Testis (tissue), 3 donors: ENCODE data around the gene TMEM8B. TPM values are rescaled to one million over a fixed set of nuclear protein-coding genes. Genes with fewer than 3 reads are reported as not detected.

Experiments
- DNase-seq: peaks from one replicate; pipeline ENCODE4 v3.0.0-alpha.2; 2019
- H3K27ac ChIP-seq, 2 donors: fragments of 200-600 bp; sonication (generic); one replicate each; pipeline ENCODE4 v1.5.1; 2019
- H3K27me3 ChIP-seq: fragments of 200-600 bp; sonication (generic); one replicate; pipeline ENCODE4 v1.5.1; 2019
- H3K36me3 ChIP-seq: fragments of 200-600 bp; sonication (generic); one replicate; pipeline ENCODE4 v1.5.1; 2017; ENCODE audit warnings: low read depth; ENCODE audit errors: missing control alignments
- H3K4me1 ChIP-seq: fragments of 200-600 bp; sonication (generic); one replicate; pipeline ENCODE4 v1.5.1; 2019
- H3K4me3 ChIP-seq, 2 donors: fragments of 200-600 bp; sonication (generic); one replicate each; pipeline ENCODE4 v1.5.1; 2017 to 2019
- H3K9me3 ChIP-seq: fragments of 200-600 bp; sonication (generic); one replicate; pipeline ENCODE4 v1.5.1; 2017
- POLR2A ChIP-seq: fragments of 450-650 bp; IDR thresholded peaks from one replicate; pipeline ENCODE4 v1.6.1; 2017; ENCODE audit warnings: antibody characterized with exemption, mild to moderate bottlenecking, moderate library complexity
- WGBS, 2 donors: methylation state at CpG; one replicate each; pipeline ENCODE4 v1.1.5; 2018; 5-methylcytosine and 5-hydroxymethylcytosine counted together
- intact Hi-C: fragments of 100-400 bp; cut with DNase I; formaldehyde crosslinking; loops from one replicate; pipeline ENCODE4 v1.15.1; 2023; ENCODE audit warnings: low total_unique reads
- polyA plus RNA-seq: library from polyadenylated mRNA; stranded (reverse); fragments of 350-450 nt; fragmentation: Illumina TruSeq; extraction: RNeasy Lipid Tissue Mini Kit (QIAGEN cat#74804); gene quantifications from one replicate; pipeline ENCODE4 v1.2.3, GENCODE V29; 2014; ENCODE audit warnings: low read depth, low replicate concordance; ENCODE audit not compliant: insufficient read depth
- total RNA-seq, 2 donors: library from RNA; depleted of rRNA; stranded (reverse); fragments of >200 nt; gene quantifications; one replicate each; pipeline ENCODE4 v1.2.3, GENCODE V29; 2016
- TF ChIP-seq, protein P1 (sequence below), 3 experiments: fragments of 450-650 bp in 2 of 3; fragments of 200-600 bp in 1 of 3; sonication (generic) in 1 of 3; IDR thresholded peaks; one replicate each; pipeline ENCODE4 v1.5.1; 2016 to 2019; ENCODE audit warnings: antibody characterized with exemption in 3 of 3, mild to moderate bottlenecking in 2 of 3, moderate library complexity in 1 of 3

TMEM8B gene
- total and polyA plus RNA-seq, 3 donors from 2014 or later, result 22.2 to 24.6 (median 24.5) TPM

DNA sequence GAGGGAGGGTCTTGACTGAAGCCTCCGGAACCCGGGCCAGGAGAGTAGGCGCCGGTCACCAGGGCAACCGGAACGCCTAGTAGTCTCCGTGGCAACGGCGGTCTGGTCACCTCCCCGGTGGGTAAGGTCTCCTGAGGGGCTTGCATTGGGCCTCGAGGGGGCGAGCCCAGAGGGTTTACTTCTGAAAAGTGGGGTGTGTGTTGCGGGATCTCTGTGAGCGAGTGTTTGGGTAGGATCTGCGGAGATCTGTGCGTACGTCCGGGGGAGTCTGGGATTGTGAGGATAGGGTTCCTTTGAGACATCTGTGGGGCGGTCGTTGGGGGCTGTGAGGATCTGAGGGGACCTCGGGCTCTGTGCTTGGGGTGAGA is 328 bp upstream of the TMEM8B start, which contains the start of gene FAM221B:
Gene FAM221B (minus strand): TSS at position 17 of the 368 bp plus-strand sequence. CDS start 2,571 bp downstream, outside the sequence.
- no peak for TF ChIP-seq POLR2A
- TF ChIP-seq, protein P1, sequence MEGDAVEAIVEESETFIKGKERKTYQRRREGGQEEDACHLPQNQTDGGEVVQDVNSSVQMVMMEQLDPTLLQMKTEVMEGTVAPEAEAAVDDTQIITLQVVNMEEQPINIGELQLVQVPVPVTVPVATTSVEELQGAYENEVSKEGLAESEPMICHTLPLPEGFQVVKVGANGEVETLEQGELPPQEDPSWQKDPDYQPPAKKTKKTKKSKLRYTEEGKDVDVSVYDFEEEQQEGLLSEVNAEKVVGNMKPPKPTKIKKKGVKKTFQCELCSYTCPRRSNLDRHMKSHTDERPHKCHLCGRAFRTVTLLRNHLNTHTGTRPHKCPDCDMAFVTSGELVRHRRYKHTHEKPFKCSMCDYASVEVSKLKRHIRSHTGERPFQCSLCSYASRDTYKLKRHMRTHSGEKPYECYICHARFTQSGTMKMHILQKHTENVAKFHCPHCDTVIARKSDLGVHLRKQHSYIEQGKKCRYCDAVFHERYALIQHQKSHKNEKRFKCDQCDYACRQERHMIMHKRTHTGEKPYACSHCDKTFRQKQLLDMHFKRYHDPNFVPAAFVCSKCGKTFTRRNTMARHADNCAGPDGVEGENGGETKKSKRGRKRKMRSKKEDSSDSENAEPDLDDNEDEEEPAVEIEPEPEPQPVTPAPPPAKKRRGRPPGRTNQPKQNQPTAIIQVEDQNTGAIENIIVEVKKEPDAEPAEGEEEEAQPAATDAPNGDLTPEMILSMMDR (IDR thresholded peaks at IDR 0.05), result no peak
- H3K4me1 ChIP-seq, result peaks cover 20% of the 10 kb centered on the region

DNA sequence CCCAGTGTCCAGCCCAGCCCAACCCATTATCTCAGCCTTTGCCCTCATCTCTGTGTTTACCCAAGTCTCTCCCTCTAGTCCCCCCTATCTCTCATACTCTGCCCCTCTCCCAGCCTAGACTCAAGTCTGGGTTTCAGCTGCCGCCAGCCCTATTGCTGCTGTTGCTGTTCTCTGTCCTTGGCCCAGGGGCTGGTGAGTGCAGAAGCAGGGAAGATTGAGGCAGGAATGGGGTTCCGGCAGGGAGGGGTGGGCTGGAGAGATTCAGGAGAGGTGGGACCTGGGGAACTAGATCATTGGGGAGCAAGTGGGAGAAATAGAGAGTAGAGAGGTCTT is 702 bp downstream of the TMEM8B start:
- Histone ChIP-seq H3K9me3 (no peaks in the 10 kb centered on the region), H3K27me3 (no peaks in the 10 kb centered on the region), H3K4me3 (peak overlapping the region; percentile 82 to 86), H3K4me1 (peaks cover 26% of the 10 kb centered on the region), H3K27ac (peak overlapping the region; percentile 83 to 97), H3K36me3 (no peaks in the 10 kb centered on the region)
- DNase-seq, result no peak
- intact Hi-C loops, result no loop called here
- WGBS, 2 donors, result 26 to 29% methylated on average over 2 of the region's 2 CpGs
- no peak for TF ChIP-seq POLR2A
- TF ChIP-seq, protein P1 (IDR thresholded peaks at IDR 0.05), result no peak

More for the DNA sequence above, 328 bp upstream of the TMEM8B start, which contains the start of gene FAM221B:
- Histone ChIP-seq H3K4me3 (peak within 1 kb of the TSS; percentile 82 to 86), H3K36me3 (no peaks in the 10 kb centered on the region), H3K27ac (peak within 1 kb of the TSS; percentile 83 to 97), H3K27me3 (no peaks in the 10 kb centered on the region), H3K9me3 (no peaks in the 10 kb centered on the region)
- WGBS, 2 donors, result 0 to 4% methylated on average over 10 to 21 of the region's 21 CpGs
- intact Hi-C loops, result no loop called here
- peak; percentile 66 for DNase-seq

DNA sequence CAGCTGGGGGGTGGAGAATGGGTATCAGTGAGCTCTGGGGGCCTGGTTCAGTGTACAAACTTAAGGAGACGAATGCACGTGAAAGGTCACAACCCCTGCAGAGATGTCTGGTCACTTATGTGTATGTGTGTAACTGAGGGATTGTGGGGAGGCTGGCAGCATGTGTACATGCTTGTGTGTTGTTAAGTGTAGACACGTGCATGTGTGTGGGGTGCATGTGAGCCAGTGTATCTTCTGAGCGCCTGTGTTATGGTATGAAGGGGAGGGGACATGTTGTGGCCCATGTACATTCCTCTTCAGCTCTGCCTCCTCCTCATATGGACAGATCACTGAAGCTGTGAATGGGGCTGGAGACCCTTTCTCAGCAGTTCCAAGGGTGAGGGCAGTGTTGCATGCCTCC is 2.0 kb downstream of the TMEM8B start:
- intact Hi-C loops, result no loop called here
- H3K27ac ChIP-seq, result no peak overlapping the region
- H3K4me3 ChIP-seq, result no peak overlapping the region
- no peaks in the 10 kb centered on the region for H3K27me3 ChIP-seq
- no peaks in the 10 kb centered on the region for H3K9me3 ChIP-seq
- H3K4me1 ChIP-seq, result peaks cover 26% of the 10 kb centered on the region
- DNase-seq, result no peak
- no peaks in the 10 kb centered on the region for H3K36me3 ChIP-seq
- no peak for TF ChIP-seq POLR2A
- TF ChIP-seq, protein P1 (IDR thresholded peaks at IDR 0.05), result no peak
- WGBS, 2 donors, result 71 to 92% methylated on average over 4 of the region's 4 CpGs

DNA sequence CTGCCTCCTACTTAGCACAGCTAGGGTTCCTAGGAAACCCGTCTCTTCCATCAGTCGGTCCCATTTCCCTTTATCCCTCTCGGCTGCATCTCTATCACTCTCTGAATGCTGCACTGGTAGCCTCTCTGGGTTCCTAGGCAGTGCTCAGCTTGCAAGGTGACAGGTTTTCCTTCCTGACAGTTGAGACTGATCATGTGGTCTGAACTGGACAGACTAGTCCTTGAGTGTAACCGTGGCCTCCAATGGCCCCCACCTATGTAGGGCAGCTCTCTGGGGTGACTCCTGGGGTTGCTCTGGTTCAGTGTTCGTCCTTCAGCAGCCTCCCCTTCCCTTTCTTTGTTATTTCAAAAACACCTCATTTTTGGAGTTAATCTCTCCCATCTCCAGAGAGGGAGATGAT is 3.8 kb downstream of the TMEM8B start:
- Histone ChIP-seq H3K27ac (no peak overlapping the region), H3K4me3 (no peak overlapping the region), H3K27me3 (no peaks in the 10 kb centered on the region), H3K36me3 (no peaks in the 10 kb centered on the region), H3K9me3 (no peaks in the 10 kb centered on the region), H3K4me1 (peaks cover 26% of the 10 kb centered on the region)
- 73 to 83% methylated on average over 5 of the region's 5 CpGs for WGBS, 2 donors
- TF ChIP-seq, protein P1 (IDR thresholded peaks at IDR 0.05), result no peak
- TF ChIP-seq POLR2A, result no peak
- intact Hi-C loops, result no loop called here
- DNase-seq, result no peak
